Fibroblast of upper back skin (primary cell): ENCODE measurements around the gene PTPRM.
A peak's percentile ranks its signal among the peaks of the same experiment; 100 is the strongest.

Experiments
- DNase-seq: peaks from one replicate; pipeline ENCODE4 v3.0.0-alpha.2; 2013

The PTPRM gene

GRCh38 chr18:8065284-8065683 is 498.2 kb downstream of the PTPRM start:
- DNase-seq = no peak

GRCh38 chr18:8065773-8066172 is 498.7 kb downstream of the PTPRM start:
- no peak for DNase-seq

- no peak for DNase-seq
Observed at GRCh38 chr18:8069708-8070107, 502.6 kb downstream of the PTPRM start.

GRCh38 chr18:8073167-8073566 is 506.1 kb downstream of the PTPRM start:
- no peak for DNase-seq

GRCh38 chr18:8080092-8080491 is 513.0 kb downstream of the PTPRM start:
- DNase-seq = no peak

GRCh38 chr18:8081267-8081666 is 514.2 kb downstream of the PTPRM start:
- no peak for DNase-seq

GRCh38 chr18:8081872-8082553 is 514.9 kb downstream of the PTPRM start:
- no peak for DNase-seq

GRCh38 chr18:8084160-8084559 is 517.0 kb downstream of the PTPRM start:
- peak; percentile 59 for DNase-seq

- DNase-seq = no peak
Observed at GRCh38 chr18:8088626-8089025, 521.5 kb downstream of the PTPRM start.

GRCh38 chr18:8091035-8091434 is 523.9 kb downstream of the PTPRM start:
- no peak for DNase-seq

GRCh38 chr18:8095947-8096570 is 528.9 kb downstream of the PTPRM start:
- no peak for DNase-seq

GRCh38 chr18:8097399-8097798 is 530.3 kb downstream of the PTPRM start:
- DNase-seq = no peak

GRCh38 chr18:8097927-8098326 is 530.8 kb downstream of the PTPRM start:
- no peak for DNase-seq

- DNase-seq = no peak
Observed at GRCh38 chr18:8106603-8107002, 539.5 kb downstream of the PTPRM start.

GRCh38 chr18:8107426-8107825 is 540.3 kb downstream of the PTPRM start:
- DNase-seq = peak; percentile 25

- DNase-seq = no peak
Observed at GRCh38 chr18:8114480-8114879, 547.4 kb downstream of the PTPRM start.

GRCh38 chr18:8116341-8117005 is 549.4 kb downstream of the PTPRM start:
- no peak for DNase-seq

- no peak for DNase-seq
Observed at GRCh38 chr18:8117006-8117371, 549.9 kb downstream of the PTPRM start.

- DNase-seq = no peak
Observed at GRCh38 chr18:8121101-8121500, 554.0 kb downstream of the PTPRM start.

GRCh38 chr18:8121942-8122480 is 554.9 kb downstream of the PTPRM start:
- DNase-seq = peak; percentile 72

GRCh38 chr18:8124232-8125146 is 557.4 kb downstream of the PTPRM start:
- no peak for DNase-seq

GRCh38 chr18:8130096-8130495 is 563.0 kb downstream of the PTPRM start:
- no peak for DNase-seq

- DNase-seq = no peak
Observed at GRCh38 chr18:8133032-8133431, 565.9 kb downstream of the PTPRM start.
